ENCODE data around the gene SRSF4. TPM values are rescaled to one million over a fixed set of nuclear protein-coding genes. Genes with fewer than 3 reads are reported as not detected.

SRSF4 gene
- polyA plus RNA-seq, 1 of the 3 experiments (the other 2 are of a cell fraction): 62.6 TPM

DNA sequence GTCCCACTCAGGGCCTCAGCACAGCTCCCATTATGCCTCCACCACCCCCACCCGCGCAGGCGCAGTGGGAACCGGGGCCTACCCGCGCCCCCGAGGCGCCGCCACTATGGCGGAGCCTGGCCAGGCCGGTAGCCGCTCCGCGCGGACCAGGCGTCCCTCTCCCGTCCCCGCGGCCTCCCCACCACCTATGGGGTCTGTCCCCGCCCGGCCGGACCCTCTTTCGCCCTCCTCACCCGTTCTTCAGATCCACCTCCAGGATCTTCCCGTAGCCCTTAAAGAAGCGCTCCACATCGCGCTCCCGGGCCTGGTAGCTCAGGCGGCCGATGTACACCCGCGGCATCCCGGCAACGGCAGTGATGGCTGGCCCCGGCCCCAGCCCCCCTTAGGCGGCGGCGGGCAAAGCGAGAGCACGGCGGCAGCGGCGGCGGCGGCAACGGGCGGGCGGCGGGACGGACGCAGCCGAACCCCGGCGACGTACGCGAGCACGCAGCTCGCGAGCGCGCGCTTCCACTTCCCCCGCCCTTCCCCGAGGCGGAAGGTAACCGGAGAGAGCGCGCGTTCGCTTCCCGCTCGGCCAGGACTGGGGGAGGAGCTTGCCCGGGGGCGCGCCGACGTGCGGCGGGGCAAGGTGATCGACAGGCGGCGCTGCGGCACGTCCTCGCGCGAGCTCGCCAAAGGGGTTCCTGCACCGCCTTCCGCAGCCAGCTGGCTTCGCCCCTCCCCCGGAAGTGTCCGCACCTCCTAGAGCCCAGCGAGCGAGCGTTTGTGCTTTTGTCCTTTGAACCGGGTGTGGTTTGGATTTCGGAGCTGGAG lies at the start of gene SRSF4 (continued):
- TF ChIP-seq, protein P1, sequence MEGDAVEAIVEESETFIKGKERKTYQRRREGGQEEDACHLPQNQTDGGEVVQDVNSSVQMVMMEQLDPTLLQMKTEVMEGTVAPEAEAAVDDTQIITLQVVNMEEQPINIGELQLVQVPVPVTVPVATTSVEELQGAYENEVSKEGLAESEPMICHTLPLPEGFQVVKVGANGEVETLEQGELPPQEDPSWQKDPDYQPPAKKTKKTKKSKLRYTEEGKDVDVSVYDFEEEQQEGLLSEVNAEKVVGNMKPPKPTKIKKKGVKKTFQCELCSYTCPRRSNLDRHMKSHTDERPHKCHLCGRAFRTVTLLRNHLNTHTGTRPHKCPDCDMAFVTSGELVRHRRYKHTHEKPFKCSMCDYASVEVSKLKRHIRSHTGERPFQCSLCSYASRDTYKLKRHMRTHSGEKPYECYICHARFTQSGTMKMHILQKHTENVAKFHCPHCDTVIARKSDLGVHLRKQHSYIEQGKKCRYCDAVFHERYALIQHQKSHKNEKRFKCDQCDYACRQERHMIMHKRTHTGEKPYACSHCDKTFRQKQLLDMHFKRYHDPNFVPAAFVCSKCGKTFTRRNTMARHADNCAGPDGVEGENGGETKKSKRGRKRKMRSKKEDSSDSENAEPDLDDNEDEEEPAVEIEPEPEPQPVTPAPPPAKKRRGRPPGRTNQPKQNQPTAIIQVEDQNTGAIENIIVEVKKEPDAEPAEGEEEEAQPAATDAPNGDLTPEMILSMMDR (IDR thresholded peaks at IDR 0.05): peak; percentile 59
- TF ChIP-seq, protein P2, sequence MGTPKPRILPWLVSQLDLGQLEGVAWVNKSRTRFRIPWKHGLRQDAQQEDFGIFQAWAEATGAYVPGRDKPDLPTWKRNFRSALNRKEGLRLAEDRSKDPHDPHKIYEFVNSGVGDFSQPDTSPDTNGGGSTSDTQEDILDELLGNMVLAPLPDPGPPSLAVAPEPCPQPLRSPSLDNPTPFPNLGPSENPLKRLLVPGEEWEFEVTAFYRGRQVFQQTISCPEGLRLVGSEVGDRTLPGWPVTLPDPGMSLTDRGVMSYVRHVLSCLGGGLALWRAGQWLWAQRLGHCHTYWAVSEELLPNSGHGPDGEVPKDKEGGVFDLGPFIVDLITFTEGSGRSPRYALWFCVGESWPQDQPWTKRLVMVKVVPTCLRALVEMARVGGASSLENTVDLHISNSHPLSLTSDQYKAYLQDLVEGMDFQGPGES (IDR thresholded peaks at IDR 0.05; ENCODE audit: low read depth, low read length): no peak
- TF ChIP-seq GABPA (IDR thresholded peaks at IDR 0.05; ENCODE audit: low read depth) (peak; percentile 83), MEF2A (IDR thresholded peaks at IDR 0.05; ENCODE audit: borderline replicate concordance, low read depth) (no peak), RFX5 (IDR thresholded peaks at IDR 0.05; ENCODE audit: low read length) (no peak), EP300 (IDR thresholded peaks at IDR 0.05; ENCODE audit: borderline replicate concordance in 1 of 2, low read depth in 1 of 2, low read length in 1 of 2) (no peak), RXRA (IDR thresholded peaks at IDR 0.05; ENCODE audit: borderline replicate concordance, low read depth) (no peak)
- TF ChIP-seq, protein P3, sequence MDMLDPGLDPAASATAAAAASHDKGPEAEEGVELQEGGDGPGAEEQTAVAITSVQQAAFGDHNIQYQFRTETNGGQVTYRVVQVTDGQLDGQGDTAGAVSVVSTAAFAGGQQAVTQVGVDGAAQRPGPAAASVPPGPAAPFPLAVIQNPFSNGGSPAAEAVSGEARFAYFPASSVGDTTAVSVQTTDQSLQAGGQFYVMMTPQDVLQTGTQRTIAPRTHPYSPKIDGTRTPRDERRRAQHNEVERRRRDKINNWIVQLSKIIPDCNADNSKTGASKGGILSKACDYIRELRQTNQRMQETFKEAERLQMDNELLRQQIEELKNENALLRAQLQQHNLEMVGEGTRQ (IDR thresholded peaks at IDR 0.05; ENCODE audit: borderline replicate concordance, low read depth, low read length): no peak
- TF ChIP-seq, protein P4, sequence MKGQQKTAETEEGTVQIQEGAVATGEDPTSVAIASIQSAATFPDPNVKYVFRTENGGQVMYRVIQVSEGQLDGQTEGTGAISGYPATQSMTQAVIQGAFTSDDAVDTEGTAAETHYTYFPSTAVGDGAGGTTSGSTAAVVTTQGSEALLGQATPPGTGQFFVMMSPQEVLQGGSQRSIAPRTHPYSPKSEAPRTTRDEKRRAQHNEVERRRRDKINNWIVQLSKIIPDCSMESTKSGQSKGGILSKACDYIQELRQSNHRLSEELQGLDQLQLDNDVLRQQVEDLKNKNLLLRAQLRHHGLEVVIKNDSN (IDR thresholded peaks at IDR 0.05; ENCODE audit: borderline replicate concordance, low read depth): no peak

DNA sequence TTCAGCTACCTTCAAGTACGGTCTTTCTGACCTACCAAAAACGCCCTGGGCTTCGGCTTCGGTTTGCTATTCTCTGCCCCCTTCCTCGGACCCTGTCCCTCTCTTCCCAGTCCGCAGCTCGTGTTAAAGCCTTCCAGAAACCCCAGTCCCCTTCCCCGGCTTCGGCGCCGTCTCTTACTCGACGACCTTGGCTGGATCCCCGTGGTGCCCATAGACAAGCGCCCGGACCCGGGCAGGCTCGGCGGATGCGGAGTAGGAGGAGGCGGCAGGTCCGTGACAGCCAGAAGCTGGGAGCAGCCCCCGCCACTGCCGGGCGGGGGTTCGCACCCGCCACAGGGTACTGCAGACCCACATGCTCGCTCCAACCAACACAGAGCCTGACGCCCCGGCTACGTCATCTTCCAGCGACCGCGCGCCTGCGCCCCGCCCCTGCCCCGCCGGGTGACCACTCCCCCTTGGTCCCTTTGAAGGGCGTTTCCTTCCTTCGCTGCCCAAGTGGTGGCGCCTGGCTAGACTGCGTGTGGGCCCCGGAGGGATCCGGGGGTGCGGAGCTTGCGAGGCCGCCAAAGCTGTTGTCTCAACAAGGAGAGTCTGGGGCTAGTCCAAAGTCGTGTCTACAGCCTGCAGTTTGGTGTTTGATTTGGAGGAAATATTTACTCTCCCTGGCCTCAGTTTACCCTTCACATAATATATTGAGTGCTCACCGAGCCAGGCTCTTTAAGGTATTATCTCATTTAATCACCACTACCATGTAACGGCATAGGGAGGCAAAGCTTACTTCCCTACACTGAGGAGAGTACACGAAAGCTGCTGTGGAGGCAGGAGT lies 49.1 kb upstream of the SRSF4 start, which contains the start of gene MECR:
Gene MECR (minus strand): TSS at position 382 of the 826 bp plus-strand sequence. CDS start 28 bp downstream, at position 354.
- CTCF ChIA-PET: interaction anchor here (0.7 to 2.1 kb wide), 6 partner anchors 15 to 1488 kb away, joined by 3 to 5 read pairs (median 4); partner anchors contain the start of gene SRSF4
- Histone ChIP-seq H3K9ac (peak within 1 kb of the TSS; percentile 80), H3K9me2 (no peaks in the 10 kb centered on the region), H4K20me1 (ENCODE audit: insufficient read depth) (no peaks in the 10 kb centered on the region), H3K4me2 (peak within 1 kb of the TSS; percentile 88), H3K4me3 (ENCODE audit: low read depth in 2 of 2, low read length in 1 of 2) (peak within 1 kb of the TSS; percentile 79 to 95), H3K27me3 (ENCODE audit: insufficient read depth) (no peaks in the 10 kb centered on the region), H3K27ac (ENCODE audit: low read depth in 2 of 2, low read length in 1 of 2) (peak within 1 kb of the TSS; percentile 30 to 56; a peak in 2 of 4 replicates), H2AFZ (ENCODE audit: low read depth) (peak within 1 kb of the TSS; percentile 98), H3F3A (replicated peaks; ENCODE audit: insufficient read depth) (no peaks in the 10 kb centered on the region), H3K4me1 (ENCODE audit: control insufficient read depth in 1 of 2, insufficient read depth in 2 of 2, low read depth in 1 of 2, low read length in 1 of 2) (peaks cover 11 to 13% of the 10 kb centered on the region in 2 experiments; a peak in 3 of 4 replicates), H3K36me3 (replicated peaks in 1 of 2; ENCODE audit: control insufficient read depth in 1 of 2, insufficient read depth in 2 of 2, low read length in 1 of 2) (no peaks in the 10 kb centered on the region), H3K79me2 (ENCODE audit: insufficient read depth) (peaks cover 33% of the 10 kb centered on the region), H3K9me3 (no peaks in the 10 kb centered on the region)
- DNase-seq: peak; percentile 98
- 4% methylated on average over 31 of the region's 52 CpGs for WGBS (ENCODE audit: low lambda C conversion rate)
- POLR2A ChIA-PET: interaction anchor here (0.7 to 0.8 kb wide), 3 partner anchors 16 to 457 kb away, joined by 3 read pairs; no protein-coding TSS in a partner anchor
- TF ChIP-seq TEAD4 (IDR thresholded peaks at IDR 0.05; ENCODE audit: borderline replicate concordance, insufficient read depth) (no peak), GABPA (IDR thresholded peaks at IDR 0.05; ENCODE audit: low read depth) (no peak), MXI1 (IDR thresholded peaks at IDR 0.05; ENCODE audit: low read depth, low read length) (peak; percentile 99), RFX5 (IDR thresholded peaks at IDR 0.05; ENCODE audit: low read length) (peak; percentile 54), SMC3 (IDR thresholded peaks at IDR 0.05; ENCODE audit: low read depth, low read length) (no peak), JUND (IDR thresholded peaks at IDR 0.05) (no peak), SIN3A (IDR thresholded peaks at IDR 0.05; ENCODE audit: borderline replicate concordance, low read depth, low read length) (peak; percentile 84; the same call in 1 of the 2 replicates), POLR2AphosphoS5 (IDR thresholded peaks at IDR 0.05; ENCODE audit: low read depth, low read length) (peak; percentile 90), NRF1 (IDR thresholded peaks at IDR 0.05; ENCODE audit: low read depth, low read length) (peak; percentile 73), FOXJ3 (CRISPR knock-in tag; IDR thresholded peaks at IDR 0.05) (peak; percentile 48; the same call in 1 of the 2 replicates), GATA2 (CRISPR knock-in tag; IDR thresholded peaks at IDR 0.05) (no peak), RAD21 (IDR thresholded peaks at IDR 0.05; ENCODE audit: low read length) (peak; percentile 14; the same call in 1 of the 2 replicates), ELF1 (IDR thresholded peaks at IDR 0.05) (no peak)
- TF ChIP-seq, protein P5, sequence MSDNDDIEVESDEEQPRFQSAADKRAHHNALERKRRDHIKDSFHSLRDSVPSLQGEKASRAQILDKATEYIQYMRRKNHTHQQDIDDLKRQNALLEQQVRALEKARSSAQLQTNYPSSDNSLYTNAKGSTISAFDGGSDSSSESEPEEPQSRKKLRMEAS (IDR thresholded peaks at IDR 0.05; ENCODE audit: low read depth): peak; percentile 97
- TF ChIP-seq, protein P1 (IDR thresholded peaks at IDR 0.05): peak; percentile 39

Measured in SK-N-SH (cell line).